ENCODE measurements around the gene GJB4.
"Not testable (repeated sequence)": the region's sequence is repeated elsewhere in the genome, so short reads cannot be mapped to it uniquely, and the experiment has no call there.

Gene GJB4

GRCh38 chr1:34800214-34800613 is 40.7 kb downstream of the GJB4 start:
- DNase-seq = no peak

DNA sequence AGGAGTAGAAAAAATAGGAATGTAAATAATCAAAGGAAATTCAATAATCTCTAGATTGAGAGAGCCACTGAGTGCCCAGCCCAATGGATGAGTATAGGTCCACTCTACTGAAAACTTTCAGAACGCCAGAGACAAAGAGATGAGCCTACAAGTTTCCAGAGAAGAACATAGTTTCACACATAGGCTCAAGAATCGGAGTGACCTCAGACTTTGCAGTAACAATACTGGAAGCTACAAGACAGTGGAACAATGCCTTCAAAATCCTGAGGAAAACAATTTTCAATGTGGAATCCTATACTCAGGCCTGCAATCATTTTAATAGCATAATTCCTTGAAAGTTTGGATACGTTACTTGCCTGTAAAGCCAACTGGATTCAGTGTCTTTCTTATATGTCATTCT is 44.2 kb downstream of the GJB4 start:
- DNase-seq = no peak

GRCh38 chr1:34806396-34806795 is 46.9 kb downstream of the GJB4 start:
- no peak for DNase-seq

DNA sequence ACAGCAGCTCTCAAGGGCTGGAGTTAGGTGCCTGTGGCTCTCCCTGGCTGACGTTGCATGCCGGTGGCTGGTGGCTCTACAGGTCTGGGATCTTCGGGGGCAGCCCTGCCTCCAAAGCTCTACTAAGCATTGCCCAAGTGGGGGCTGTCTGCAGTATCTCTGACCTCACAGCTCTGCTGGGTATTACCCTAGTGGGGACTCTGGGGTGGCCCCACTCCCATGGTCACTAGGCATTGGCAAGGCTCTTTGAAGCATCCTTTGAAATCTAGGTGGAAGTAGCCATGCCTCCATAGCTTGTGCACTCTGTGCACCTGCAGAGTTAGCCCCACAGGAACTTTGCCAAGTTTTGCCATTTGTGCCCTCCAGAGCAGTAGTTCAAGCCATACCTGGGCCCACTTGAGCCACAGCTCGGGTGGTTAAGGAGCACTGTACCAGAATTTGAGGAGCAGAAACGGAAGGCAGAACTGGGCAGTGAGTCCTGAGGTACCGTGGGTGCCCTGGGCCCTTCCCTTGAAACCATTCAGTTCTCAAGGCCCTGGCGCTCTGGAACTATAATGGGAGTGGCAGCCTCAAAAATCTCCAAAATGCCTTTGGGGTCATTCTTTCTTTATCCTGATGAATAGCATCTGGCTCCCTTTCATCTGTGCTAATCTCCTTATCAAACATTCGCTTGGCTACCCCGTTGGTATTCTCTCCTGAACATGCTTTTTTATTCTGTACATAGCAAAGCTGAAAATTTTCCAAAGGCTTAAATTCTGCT is 48.7 kb downstream of the GJB4 start:
- no peak for DNase-seq

DNA sequence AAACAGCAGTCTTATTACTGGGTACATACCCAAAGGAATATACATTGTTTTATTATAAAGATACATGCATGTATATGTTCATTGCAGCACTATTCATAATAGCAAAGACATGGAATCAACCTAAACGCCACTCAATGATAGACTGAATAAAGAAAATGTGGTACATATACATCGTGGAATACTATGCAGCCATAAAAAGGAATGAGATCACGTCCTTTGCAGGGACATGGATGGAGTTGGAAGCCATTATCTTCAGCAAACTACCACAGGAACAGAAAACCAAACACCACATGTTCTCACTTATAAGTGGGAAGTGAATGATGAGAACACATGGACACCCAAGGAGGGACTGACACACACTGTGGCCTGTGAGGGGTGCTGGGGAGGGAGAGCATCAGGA is 51.2 kb downstream of the GJB4 start:
- not testable (repeated sequence) for DNase-seq
